ENCODE measurements around the gene CDC42BPA. TPM values are rescaled to one million over a fixed set of nuclear protein-coding genes. Genes with fewer than 3 reads are reported as not detected.
"Not testable (repeated sequence)": the region's sequence is repeated elsewhere in the genome, so short reads cannot be mapped to it uniquely, and the experiment has no call there.

CDC42BPA gene
- total and polyA plus RNA-seq, 4 donors, result 8.1 to 71.3 (median 33.0) TPM

GRCh38 chr1:227105291-227105690 is 213.0 kb downstream of the CDC42BPA start:
- DNase-seq; H3K4me3 ChIP-seq (ENCODE audit: low read length in 2 of 2); H3K36me3 ChIP-seq (ENCODE audit: control insufficient read depth in 1 of 2, insufficient read depth in 2 of 2, low read length in 1 of 2); H3K9me3 ChIP-seq (ENCODE audit: control insufficient read depth, low read length); H3K27ac ChIP-seq (ENCODE audit: low read depth in 1 of 2, low read length in 2 of 2); intact Hi-C loops (cut with DNase I); H3K27me3 ChIP-seq (ENCODE audit: control insufficient read depth in 1 of 2, insufficient read depth in 2 of 2, low read length in 1 of 2); H3K4me1 ChIP-seq (ENCODE audit: control insufficient read depth in 1 of 2, insufficient read depth in 2 of 2, low read length in 2 of 2); ATAC-seq (ENCODE audit: low FRiP score): not testable (repeated sequence)
- 94 to 95% methylated on average over 3 of the region's 3 CpGs for WGBS, 2 donors

DNA sequence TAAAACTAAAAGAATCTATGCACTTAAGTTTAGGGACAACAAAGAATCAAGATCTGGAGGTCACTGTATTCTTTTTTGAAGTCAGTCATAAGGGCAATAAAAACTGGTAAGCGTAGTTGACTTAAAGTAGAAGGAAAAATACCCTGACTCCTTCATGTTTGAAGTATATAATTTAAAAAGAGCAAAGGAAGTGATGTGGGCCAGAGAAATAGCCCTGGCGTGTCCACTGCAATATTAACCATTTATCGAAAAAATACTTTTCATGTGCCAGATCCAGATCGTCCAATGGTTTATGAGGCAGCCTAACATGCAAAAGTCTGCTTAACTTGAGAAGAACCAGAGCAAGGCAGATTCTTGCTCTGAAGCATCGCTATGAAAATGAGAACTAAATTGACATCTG is 216.2 kb downstream of the CDC42BPA start:
- no peaks in the 10 kb centered on the region for H3K4me1 ChIP-seq (ENCODE audit: control insufficient read depth in 1 of 2, insufficient read depth in 2 of 2, low read length in 2 of 2)
- no peaks in the 10 kb centered on the region for H3K9me3 ChIP-seq (ENCODE audit: control insufficient read depth, low read length)
- H3K27ac ChIP-seq (ENCODE audit: low read depth in 1 of 2, low read length in 2 of 2), result no peak overlapping the region
- WGBS, 2 donors, result 89 to 90% methylated on average over 5 of the region's 5 CpGs
- ATAC-seq (ENCODE audit: low FRiP score), result no peak
- no peaks in the 10 kb centered on the region for H3K36me3 ChIP-seq (ENCODE audit: control insufficient read depth in 1 of 2, insufficient read depth in 2 of 2, low read length in 1 of 2)
- DNase-seq, result no peak
- intact Hi-C loops (cut with DNase I), result no loop called here
- H3K4me3 ChIP-seq (ENCODE audit: low read length in 2 of 2), result no peak overlapping the region
- no peaks in the 10 kb centered on the region for H3K27me3 ChIP-seq (ENCODE audit: control insufficient read depth in 1 of 2, insufficient read depth in 2 of 2, low read length in 1 of 2)

- Histone ChIP-seq H3K4me3 (ENCODE audit: low read length in 2 of 2) (no peak overlapping the region), H3K9me3 (ENCODE audit: control insufficient read depth, low read length) (no peaks in the 10 kb centered on the region), H3K4me1 (ENCODE audit: control insufficient read depth in 1 of 2, insufficient read depth in 2 of 2, low read length in 2 of 2) (peaks cover 0 to 2% of the 10 kb centered on the region in 2 donors), H3K36me3 (ENCODE audit: control insufficient read depth in 1 of 2, insufficient read depth in 2 of 2, low read length in 1 of 2) (peaks cover 2 to 6% of the 10 kb centered on the region in 2 donors), H3K27me3 (ENCODE audit: control insufficient read depth in 1 of 2, insufficient read depth in 2 of 2, low read length in 1 of 2) (no peaks in the 10 kb centered on the region), H3K27ac (ENCODE audit: low read depth in 1 of 2, low read length in 2 of 2) (no peak overlapping the region)
- 92 to 93% methylated on average over 2 of the region's 2 CpGs for WGBS, 2 donors
- DNase-seq (no peak), ATAC-seq (ENCODE audit: low FRiP score) (no peak)
- intact Hi-C loops (cut with DNase I), result no loop called here
Observed at GRCh38 chr1:227094249-227094966, 223.9 kb downstream of the CDC42BPA start.

GRCh38 chr1:227093309-227093708 is 225.0 kb downstream of the CDC42BPA start:
- 54 to 67% methylated on average over 1 of the region's 1 CpG for WGBS, 2 donors
- no peak for ATAC-seq (ENCODE audit: low FRiP score)

GRCh38 chr1:227092069-227092468 is 226.2 kb downstream of the CDC42BPA start:
- no peak overlapping the region for H3K4me3 ChIP-seq (ENCODE audit: low read length in 2 of 2)
- no peak for ATAC-seq (ENCODE audit: low FRiP score)
- no peak overlapping the region for H3K27ac ChIP-seq (ENCODE audit: low read depth in 1 of 2, low read length in 2 of 2)
- H3K27me3 ChIP-seq (ENCODE audit: control insufficient read depth in 1 of 2, insufficient read depth in 2 of 2, low read length in 1 of 2), result no peaks in the 10 kb centered on the region
- peaks cover 0 to 2% of the 10 kb centered on the region in 2 donors for H3K4me1 ChIP-seq (ENCODE audit: control insufficient read depth in 1 of 2, insufficient read depth in 2 of 2, low read length in 2 of 2)
- peaks cover 2 to 6% of the 10 kb centered on the region in 2 donors for H3K36me3 ChIP-seq (ENCODE audit: control insufficient read depth in 1 of 2, insufficient read depth in 2 of 2, low read length in 1 of 2)
- no peak for DNase-seq
- intact Hi-C loops (cut with DNase I), result no loop called here
- 93 to 97% methylated on average over 1 of the region's 1 CpG for WGBS, 2 donors
- no peaks in the 10 kb centered on the region for H3K9me3 ChIP-seq (ENCODE audit: control insufficient read depth, low read length)

More at GRCh38 chr1:227093309-227093708, 225.0 kb downstream of the CDC42BPA start:
- DNase-seq, result no peak
- intact Hi-C loops (cut with DNase I), result no loop called here
- peaks cover 0 to 2% of the 10 kb centered on the region in 2 donors for H3K4me1 ChIP-seq (ENCODE audit: control insufficient read depth in 1 of 2, insufficient read depth in 2 of 2, low read length in 2 of 2)
- no peak overlapping the region for H3K27ac ChIP-seq (ENCODE audit: low read depth in 1 of 2, low read length in 2 of 2)
- H3K36me3 ChIP-seq (ENCODE audit: control insufficient read depth in 1 of 2, insufficient read depth in 2 of 2, low read length in 1 of 2), result peaks cover 2 to 6% of the 10 kb centered on the region in 2 donors
- H3K9me3 ChIP-seq (ENCODE audit: control insufficient read depth, low read length), result no peaks in the 10 kb centered on the region
- no peak overlapping the region for H3K4me3 ChIP-seq (ENCODE audit: low read length in 2 of 2)
- no peaks in the 10 kb centered on the region for H3K27me3 ChIP-seq (ENCODE audit: control insufficient read depth in 1 of 2, insufficient read depth in 2 of 2, low read length in 1 of 2)

DNA sequence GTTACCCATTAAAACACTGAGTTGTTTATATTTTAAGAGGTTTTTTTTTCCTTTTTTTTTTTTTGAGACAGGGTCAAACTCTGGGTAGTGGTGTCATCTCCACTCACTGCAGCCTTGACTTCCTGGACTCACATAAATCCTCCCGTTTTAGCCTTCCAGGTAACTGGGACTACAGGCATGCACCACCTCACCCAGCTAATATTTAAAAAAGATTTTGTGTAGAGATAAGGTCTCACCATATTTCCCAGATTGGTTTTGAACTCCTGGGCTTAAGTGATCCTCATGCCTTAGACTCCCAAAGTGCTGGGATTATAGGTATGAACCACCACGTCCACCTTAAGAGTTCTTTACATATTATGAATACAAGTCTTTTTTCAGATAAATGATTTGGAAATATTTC is 231.7 kb downstream of the CDC42BPA start:
- Histone ChIP-seq H3K27me3 (ENCODE audit: control insufficient read depth in 1 of 2, insufficient read depth in 2 of 2, low read length in 1 of 2) (no peaks in the 10 kb centered on the region), H3K4me1 (ENCODE audit: control insufficient read depth in 1 of 2, insufficient read depth in 2 of 2, low read length in 2 of 2) (no peaks in the 10 kb centered on the region), H3K36me3 (ENCODE audit: control insufficient read depth in 1 of 2, insufficient read depth in 2 of 2, low read length in 1 of 2) (peaks cover 3 to 7% of the 10 kb centered on the region in 2 donors), H3K4me3 (ENCODE audit: low read length in 2 of 2) (no peak overlapping the region), H3K9me3 (ENCODE audit: control insufficient read depth, low read length) (peaks cover 2% of the 10 kb centered on the region), H3K27ac (ENCODE audit: low read depth in 1 of 2, low read length in 2 of 2) (no peak overlapping the region)
- 94 to 95% methylated on average over 2 of the region's 2 CpGs for WGBS, 2 donors
- intact Hi-C loops (cut with DNase I), result no loop called here
- ATAC-seq (ENCODE audit: low FRiP score) (no peak), DNase-seq (no peak)

DNA sequence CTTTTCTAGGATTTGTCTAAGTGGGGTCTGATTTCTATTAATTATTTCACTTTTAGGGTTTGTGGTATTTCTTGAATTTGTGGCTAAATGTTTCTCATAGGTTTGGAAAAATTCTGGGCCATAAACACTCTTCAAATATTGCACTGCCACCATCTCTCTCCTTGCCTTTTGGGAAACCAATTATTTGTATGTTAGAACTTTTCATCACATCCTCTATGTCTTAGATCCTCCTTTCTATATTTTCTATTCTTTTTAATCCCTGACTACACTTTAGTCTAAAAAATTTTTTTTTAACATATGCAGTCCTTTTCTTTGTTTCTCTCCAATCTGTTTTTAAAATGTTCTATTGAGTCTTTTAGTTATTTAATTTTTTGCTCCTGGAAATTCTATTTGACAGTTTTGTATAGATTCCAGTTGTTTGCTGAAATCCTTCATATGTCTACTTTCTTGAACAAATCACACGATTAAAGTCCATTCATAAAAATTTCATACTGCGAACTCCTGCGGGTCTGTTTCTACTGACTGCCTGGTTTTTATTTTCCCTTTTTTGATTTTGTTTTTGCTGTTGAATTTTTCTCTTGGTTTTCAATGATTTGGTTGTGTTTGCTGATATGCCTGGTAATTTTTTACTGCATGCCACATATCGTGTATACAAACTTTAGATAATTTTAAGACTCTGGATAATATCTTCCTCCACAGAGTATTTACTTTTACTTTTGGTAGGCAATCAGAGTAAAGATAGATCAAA is 235.1 kb downstream of the CDC42BPA start:
- Histone ChIP-seq H3K9me3 (ENCODE audit: control insufficient read depth, low read length) (peaks cover 2% of the 10 kb centered on the region), H3K27me3 (ENCODE audit: control insufficient read depth in 1 of 2, insufficient read depth in 2 of 2, low read length in 1 of 2) (no peaks in the 10 kb centered on the region), H3K4me1 (ENCODE audit: control insufficient read depth in 1 of 2, insufficient read depth in 2 of 2, low read length in 2 of 2) (no peaks in the 10 kb centered on the region), H3K4me3 (ENCODE audit: low read length in 2 of 2) (no peak overlapping the region), H3K27ac (ENCODE audit: low read depth in 1 of 2, low read length in 2 of 2) (no peak overlapping the region), H3K36me3 (ENCODE audit: control insufficient read depth in 1 of 2, insufficient read depth in 2 of 2, low read length in 1 of 2) (peaks cover 2 to 3% of the 10 kb centered on the region in 2 donors)
- 86 to 97% methylated on average over 4 of the region's 4 CpGs for WGBS, 2 donors
- ATAC-seq (ENCODE audit: low FRiP score) (no peak), DNase-seq (no peak)
- intact Hi-C loops (cut with DNase I), result no loop called here

GRCh38 chr1:227077783-227078182 is 240.5 kb downstream of the CDC42BPA start:
- Histone ChIP-seq H3K27me3 (ENCODE audit: control insufficient read depth in 1 of 2, insufficient read depth in 2 of 2, low read length in 1 of 2) (no peaks in the 10 kb centered on the region), H3K4me3 (ENCODE audit: low read length in 2 of 2) (no peak overlapping the region), H3K27ac (ENCODE audit: low read depth in 1 of 2, low read length in 2 of 2) (no peak overlapping the region), H3K9me3 (ENCODE audit: control insufficient read depth, low read length) (no peaks in the 10 kb centered on the region), H3K36me3 (ENCODE audit: control insufficient read depth in 1 of 2, insufficient read depth in 2 of 2, low read length in 1 of 2) (no peaks in the 10 kb centered on the region), H3K4me1 (ENCODE audit: control insufficient read depth in 1 of 2, insufficient read depth in 2 of 2, low read length in 2 of 2) (no peaks in the 10 kb centered on the region)
- no peak for DNase-seq
- intact Hi-C loops (cut with DNase I), result no loop called here
- no peak for ATAC-seq (ENCODE audit: low FRiP score)

GRCh38 chr1:227073786-227074185 is 244.5 kb downstream of the CDC42BPA start:
- Histone ChIP-seq H3K9me3 (ENCODE audit: control insufficient read depth, low read length) (no peaks in the 10 kb centered on the region), H3K27me3 (ENCODE audit: control insufficient read depth in 1 of 2, insufficient read depth in 2 of 2, low read length in 1 of 2) (no peaks in the 10 kb centered on the region), H3K36me3 (ENCODE audit: control insufficient read depth in 1 of 2, insufficient read depth in 2 of 2, low read length in 1 of 2) (no peaks in the 10 kb centered on the region), H3K27ac (ENCODE audit: low read depth in 1 of 2, low read length in 2 of 2) (no peak overlapping the region), H3K4me3 (ENCODE audit: low read length in 2 of 2) (no peak overlapping the region), H3K4me1 (ENCODE audit: control insufficient read depth in 1 of 2, insufficient read depth in 2 of 2, low read length in 2 of 2) (no peaks in the 10 kb centered on the region)
- ATAC-seq (ENCODE audit: low FRiP score), result no peak
- no peak for DNase-seq
- intact Hi-C loops (cut with DNase I), result no loop called here
- WGBS, 2 donors, result 78 to 83% methylated on average over 4 of the region's 4 CpGs

Measured in aorta (tissue), 5 donors.